Calu3 (cell line): Measurements from ENCODE around the gene USH2A. TPM values are rescaled to one million over a fixed set of nuclear protein-coding genes. Genes with fewer than 3 reads are reported as not detected.

Experiments used
- BruUV-seq: library from RNA; stranded (reverse); fragments of 400-500 nt; replicated peaks from 2 replicates; lab custom pipeline; 2021; lab: Mats Ljungman, UMichigan
- CTCF ChIA-PET: fragments of 300-600 bp; sonication (Branson Sonifier 250); formaldehyde crosslinking; loops from one replicate; lab custom pipeline; 2022; ENCODE audit warnings: antibody characterized with exemption; lab: Charles Lee
- DNase-seq: peaks from one replicate; pipeline ENCODE4 v3.0.0; 2022
- H3K27ac Mint-ChIP-seq: one replicate; pipeline ENCODE4 v1.8.0; 2022; ENCODE audit warnings: mixed read lengths; ENCODE audit not compliant: unreplicated experiment
- H3K27me3 Mint-ChIP-seq: one replicate; pipeline ENCODE4 v1.8.0; 2022; ENCODE audit warnings: mixed read lengths; ENCODE audit not compliant: unreplicated experiment
- H3K36me3 Mint-ChIP-seq: one replicate; pipeline ENCODE4 v1.8.0; 2022; ENCODE audit warnings: mild to moderate bottlenecking, moderate library complexity, mixed read lengths; ENCODE audit not compliant: insufficient read depth, unreplicated experiment
- H3K4me1 Mint-ChIP-seq: one replicate; pipeline ENCODE4 v1.8.0; 2022; ENCODE audit warnings: mild to moderate bottlenecking, low read depth, mixed read lengths; ENCODE audit not compliant: unreplicated experiment
- H3K4me3 Mint-ChIP-seq: one replicate; pipeline ENCODE4 v1.8.0; 2022; ENCODE audit warnings: mild to moderate bottlenecking, low read depth, moderate library complexity, mixed read lengths; ENCODE audit not compliant: unreplicated experiment
- H3K9me3 Mint-ChIP-seq: one replicate; pipeline ENCODE4 v1.8.0; 2022; ENCODE audit warnings: low read depth, mixed read lengths; ENCODE audit not compliant: unreplicated experiment
- CTCF ChIP-seq: fragments of 200-600 bp; IDR thresholded peaks from one replicate; pipeline ENCODE4 v1.8.0; 2022; ENCODE audit warnings: antibody characterized with exemption; ENCODE audit not compliant: unreplicated experiment
- intact Hi-C: fragments of 100-400 bp; cut with micrococcal nuclease; formaldehyde crosslinking; loops from one replicate; pipeline ENCODE4 v1.10.0; 2022; ENCODE audit not compliant: unreplicated experiment
- total RNA-seq: library from RNA; stranded (reverse); gene quantifications from 2 replicates; pipeline ENCODE4 v1.2.3, GENCODE V29; 2022

USH2A gene
- total RNA-seq, 1 experiment from 2014 or later: not detected

- peaks cover 6% of the 10 kb centered on the region for H3K9me3 Mint-ChIP-seq
- H3K4me3 Mint-ChIP-seq: no peak overlapping the region
- no peak overlapping the region for H3K27ac Mint-ChIP-seq
- no peaks in the 10 kb centered on the region for H3K4me1 Mint-ChIP-seq
- no peaks in the 10 kb centered on the region for H3K27me3 Mint-ChIP-seq
- CTCF ChIA-PET: no interaction called here
- DNase-seq: no peak
- TF ChIP-seq CTCF: no peak
- intact Hi-C loops: no loop called here
- H3K36me3 Mint-ChIP-seq: no peaks in the 10 kb centered on the region
- BruUV-seq: no TSS peak
Measured at GRCh38 chr1:215739025-215739424, 684.2 kb downstream of the USH2A start.

- CTCF ChIA-PET: no interaction called here
- no peak overlapping the region for H3K4me3 Mint-ChIP-seq
- BruUV-seq: no TSS peak
- H3K4me1 Mint-ChIP-seq: no peaks in the 10 kb centered on the region
- no peaks in the 10 kb centered on the region for H3K27me3 Mint-ChIP-seq
- peaks cover 6% of the 10 kb centered on the region for H3K9me3 Mint-ChIP-seq
- no peak for TF ChIP-seq CTCF
- no peak for DNase-seq
- intact Hi-C loops: no loop called here
- H3K36me3 Mint-ChIP-seq: no peaks in the 10 kb centered on the region
- no peak overlapping the region for H3K27ac Mint-ChIP-seq
Measured at GRCh38 chr1:215731699-215732098, 691.5 kb downstream of the USH2A start.

- peaks cover 6% of the 10 kb centered on the region for H3K9me3 Mint-ChIP-seq
- CTCF ChIA-PET: no interaction called here
- intact Hi-C loops: no loop called here
- no peak overlapping the region for H3K4me3 Mint-ChIP-seq
- no peaks in the 10 kb centered on the region for H3K36me3 Mint-ChIP-seq
- no peaks in the 10 kb centered on the region for H3K27me3 Mint-ChIP-seq
- no TSS peak for BruUV-seq
- no peak for DNase-seq
- TF ChIP-seq CTCF: no peak
- H3K4me1 Mint-ChIP-seq: no peaks in the 10 kb centered on the region
- no peak overlapping the region for H3K27ac Mint-ChIP-seq
Measured at GRCh38 chr1:215730600-215730999, 692.6 kb downstream of the USH2A start.

GRCh38 chr1:215728169-215728568 is 695.1 kb downstream of the USH2A start:
- intact Hi-C loops: no loop called here

More at GRCh38 chr1:215728169-215728568, 695.1 kb downstream of the USH2A start:
- CTCF ChIA-PET: interaction anchor here (0.6 kb wide), 2 partner anchors 1327 to 1985 kb away, joined by 3 to 4 read pairs; no protein-coding TSS in a partner anchor
- H3K4me1 Mint-ChIP-seq: no peaks in the 10 kb centered on the region
- no peaks in the 10 kb centered on the region for H3K27me3 Mint-ChIP-seq
- no peak overlapping the region for H3K27ac Mint-ChIP-seq
- no peak for DNase-seq
- no peak overlapping the region for H3K4me3 Mint-ChIP-seq
- TF ChIP-seq CTCF: no peak
- no peaks in the 10 kb centered on the region for H3K36me3 Mint-ChIP-seq
- no peaks in the 10 kb centered on the region for H3K9me3 Mint-ChIP-seq
- no TSS peak for BruUV-seq
